IMR-90 (cell line): Measurements from ENCODE around the gene CCDC51. TPM values are rescaled to one million over a fixed set of nuclear protein-coding genes. Genes with fewer than 3 reads are reported as not detected.

Source experiments
- ATAC-seq: fragments of 200-7000 bp; cut with Tn5 transposase; 2 replicates; pipeline ENCODE4 v1.9.1; 2020; ENCODE audit warnings: low read depth, mild to moderate bottlenecking, moderate library complexity
- BruUV-seq: library from RNA; stranded (reverse); fragments of 400-500 nt; replicated peaks from 2 replicates; lab custom pipeline; 2021; lab: Mats Ljungman, UMichigan
- CTCF ChIA-PET: fragments of 300-600 bp; formaldehyde crosslinking; extraction: SDS; loops from one replicate; lab custom pipeline; 2021; ENCODE audit warnings: antibody characterized with exemption; lab: Yijun Ruan, JAX
- POLR2A ChIA-PET: fragments of 300-600 bp; sonication (Branson Sonifier 250); formaldehyde crosslinking; loops from one replicate; lab custom pipeline; 2022; ENCODE audit warnings: antibody characterized with exemption; ENCODE audit not compliant: unreplicated experiment; lab: Charles Lee
- DNase-seq: peaks from one replicate; pipeline ENCODE4 v3.0.0; 2013
- H2AFZ ChIP-seq: replicated peaks from 2 replicates; pipeline ENCODE3; 2013; ENCODE audit warnings: low read length, mild to moderate bottlenecking; ENCODE audit not compliant: poor library complexity
- H2AK5ac ChIP-seq: 2 replicates; pipeline ENCODE4 v1.6.1; 2013; ENCODE audit warnings: low read depth, low read length, inconsistent platforms
- H2AK9ac ChIP-seq: replicated peaks from 2 replicates; pipeline ENCODE3; 2013; ENCODE audit warnings: mild to moderate bottlenecking, low read depth, low read length, moderate library complexity; ENCODE audit not compliant: poor library complexity
- H2BK120ac ChIP-seq: 2 replicates; pipeline ENCODE4 v1.6.1; 2013; ENCODE audit warnings: low read depth, low read length, inconsistent platforms
- H2BK15ac ChIP-seq: 3 replicates; pipeline ENCODE4 v1.6.1; 2013; ENCODE audit warnings: low read depth, low read length, inconsistent platforms
- H2BK20ac ChIP-seq: 2 replicates; pipeline ENCODE4 v1.6.1; 2013; ENCODE audit warnings: low read depth, mild to moderate bottlenecking, inconsistent platforms, low read length, moderate library complexity
- H2BK5ac ChIP-seq: 2 replicates; pipeline ENCODE4 v1.6.1; 2013; ENCODE audit warnings: mild to moderate bottlenecking, low read depth, low read length, inconsistent platforms; ENCODE audit not compliant: poor library complexity, severe bottlenecking
- H3K14ac ChIP-seq: replicated peaks from 2 replicates; pipeline ENCODE4 v1.6.1; 2013; ENCODE audit warnings: low read depth, low read length, inconsistent platforms
- H3K18ac ChIP-seq: 2 replicates; pipeline ENCODE4 v1.6.1; 2013; ENCODE audit warnings: low read depth, low read length, control low read depth
- H3K23ac ChIP-seq: 2 replicates; pipeline ENCODE4 v1.6.1; 2013; ENCODE audit warnings: low read depth, low read length, inconsistent platforms
- H3K27ac ChIP-seq: 2 replicates; pipeline ENCODE4 v1.5.1; 2013; ENCODE audit warnings: mild to moderate bottlenecking, control low read depth, low read length; ENCODE audit not compliant: insufficient read depth
- H3K27me3 ChIP-seq: 2 replicates; pipeline ENCODE4 v1.6.1; 2013; ENCODE audit warnings: low read length; ENCODE audit not compliant: control insufficient read depth, insufficient read depth
- H3K36me3 ChIP-seq: 2 replicates; pipeline ENCODE4 v1.6.1; 2013; ENCODE audit warnings: low read length, mixed read lengths; ENCODE audit not compliant: control insufficient read depth, insufficient read depth
- H3K4ac ChIP-seq: 2 replicates; pipeline ENCODE4 v1.6.1; 2013; ENCODE audit warnings: low read depth, low read length, inconsistent platforms
- H3K4me1 ChIP-seq: 2 replicates; pipeline ENCODE4 v1.6.1; 2013; ENCODE audit warnings: low read length, mixed read lengths; ENCODE audit not compliant: control insufficient read depth, insufficient read depth
- H3K4me2 ChIP-seq: 2 replicates; pipeline ENCODE4 v1.6.1; 2013; ENCODE audit warnings: low read depth, mild to moderate bottlenecking, control low read depth, low read length, moderate library complexity
- H3K4me3 ChIP-seq: 2 replicates; pipeline ENCODE4 v1.5.1; 2013; ENCODE audit warnings: low read depth, mild to moderate bottlenecking, control low read depth, low read length, moderate library complexity; ENCODE audit not compliant: insufficient read depth
- H3K56ac ChIP-seq: 2 replicates; pipeline ENCODE4 v1.6.1; 2013; ENCODE audit warnings: low read length, inconsistent platforms; ENCODE audit not compliant: insufficient read depth; ENCODE audit errors: extremely low read depth
- H3K79me1 ChIP-seq, 2 experiments: 2 replicates each; pipeline ENCODE4 v1.6.1; 2013; ENCODE audit warnings: low read length in 2 of 2, inconsistent platforms in 1 of 2, low read depth in 1 of 2
- H3K9ac ChIP-seq: 2 replicates; pipeline ENCODE4 v1.6.1; 2013; ENCODE audit warnings: low read depth, low read length, control low read depth
- H3K9me1 ChIP-seq: 2 replicates; pipeline ENCODE4 v1.6.1; 2013; ENCODE audit warnings: low read length, inconsistent platforms; ENCODE audit not compliant: insufficient read depth
- H3K9me3 ChIP-seq: 2 replicates; pipeline ENCODE4 v1.6.1; 2013; ENCODE audit warnings: low read length; ENCODE audit not compliant: control insufficient read depth, insufficient read depth
- H4K20me1 ChIP-seq: 2 replicates; pipeline ENCODE4 v1.6.1; 2013; ENCODE audit warnings: low read length, inconsistent platforms; ENCODE audit not compliant: insufficient read depth
- H4K5ac ChIP-seq: 2 replicates; pipeline ENCODE4 v1.6.1; 2013; ENCODE audit warnings: mild to moderate bottlenecking, low read depth, low read length, control low read depth
- H4K8ac ChIP-seq, 2 experiments: 2 replicates each; pipeline ENCODE4 v1.6.1; 2013; ENCODE audit warnings: low read depth in 2 of 2, low read length in 2 of 2, control low read depth in 1 of 2, inconsistent platforms in 1 of 2
- H4K91ac ChIP-seq: 2 replicates; pipeline ENCODE4 v1.6.1; 2013; ENCODE audit warnings: low read depth, low read length, inconsistent platforms; ENCODE audit not compliant: insufficient read depth
- BHLHE40 ChIP-seq: fragments of 150-350 bp; IDR thresholded peaks from 2 replicates; pipeline ENCODE4 v1.6.1; 2016; ENCODE audit warnings: mild to moderate bottlenecking, low read depth, low read length
- ELK1 ChIP-seq: fragments of 150-350 bp; IDR thresholded peaks from 2 replicates; pipeline ENCODE4 v1.6.1; 2016; ENCODE audit warnings: low read depth, mild to moderate bottlenecking, low read length, moderate library complexity, borderline replicate concordance
- MAFK ChIP-seq: IDR thresholded peaks from 2 replicates; pipeline ENCODE4 v1.6.1; 2012; ENCODE audit warnings: low read depth, low read length, improper control_type of control experiment
- MAZ ChIP-seq: IDR thresholded peaks from 2 replicates; pipeline ENCODE4 v1.6.1; 2012; ENCODE audit warnings: low read depth, mild to moderate bottlenecking, low read length, improper control_type of control experiment, moderate library complexity, borderline replicate concordance
- NFE2L2 ChIP-seq: fragments of 150-350 bp; IDR thresholded peaks from 2 replicates; pipeline ENCODE4 v1.6.1; 2016; ENCODE audit warnings: low read depth, mild to moderate bottlenecking, low read length
- RFX5 ChIP-seq: IDR thresholded peaks from 2 replicates; pipeline ENCODE4 v1.8.0; 2012; ENCODE audit warnings: low read depth, mild to moderate bottlenecking, low read length, moderate library complexity
- USF2 ChIP-seq: fragments of 150-350 bp; IDR thresholded peaks from 2 replicates; pipeline ENCODE4 v1.6.1; 2017; ENCODE audit warnings: mild to moderate bottlenecking, antibody characterized with exemption, low read length, low read depth
- WGBS, 2 experiments: methylation state at CpG; one replicate each; pipeline versions ENCODE4 v1.1.5 to v1.1.7; 2013; ENCODE audit warnings: missing lambda C conversion rate in 2 of 2; ENCODE audit not compliant: insufficient read length in 1 of 2; ENCODE audit errors: extremely low coverage in 2 of 2; 5-methylcytosine and 5-hydroxymethylcytosine counted together
- dilution Hi-C: fragments of 300-500 bp; cut with HindIII; formaldehyde crosslinking; loops from one replicate; pipeline ENCODE4 v1.14.3; 2018; ENCODE audit warnings: low sequenced_read_pairs; ENCODE audit not compliant: unreplicated experiment
- in situ Hi-C: fragments of 300-500 bp; cut with MboI; formaldehyde crosslinking; loops from 3 replicates; pipeline ENCODE4 v1.14.3; 2019; ENCODE audit warnings: low sequenced_read_pairs, inconsistent platforms, mixed read lengths
- intact Hi-C: fragments of 100-400 bp; cut with micrococcal nuclease; formaldehyde crosslinking; loops from 2 replicates; pipeline ENCODE4 v1.10.0; 2022
- polyA plus RNA-seq, 3 experiments: library from polyadenylated mRNA; depleted of rRNA; stranded (reverse); fragments of >200 nt; gene quantifications; 2 replicates each; pipeline ENCODE4 v1.2.3, GENCODE V29; 2012; ENCODE audit warnings: low replicate concordance in 1 of 3
- total RNA-seq: library from RNA; depleted of rRNA; stranded (reverse); fragments of >200 nt; gene quantifications from 2 replicates; pipeline ENCODE4 v1.2.3, GENCODE V29; 2012

Gene CCDC51
- total and polyA plus RNA-seq, 2 of the 4 experiments (the other 2 are of a cell fraction) = 11.0 to 16.1 TPM

- no peak overlapping the region for H4K8ac ChIP-seq
- H4K91ac ChIP-seq = no peak overlapping the region
- H2AK5ac ChIP-seq = no peak overlapping the region
- H3K9me1 ChIP-seq = no peaks in the 10 kb centered on the region
- CTCF ChIA-PET = no interaction called here
- DNase-seq (no peak), ATAC-seq (no peak)
- H3K79me1 ChIP-seq = no peaks in the 10 kb centered on the region
- H3K27ac ChIP-seq = no peak overlapping the region
- dilution Hi-C loops (no loop called here), intact Hi-C loops (no loop called here), in situ Hi-C loops (no loop called here)
- POLR2A ChIA-PET = no interaction called here
- no peak overlapping the region for H3K9ac ChIP-seq
- no peaks in the 10 kb centered on the region for H3K4me1 ChIP-seq
- H3K9me3 ChIP-seq = no peaks in the 10 kb centered on the region
- no peak overlapping the region for H2BK15ac ChIP-seq
- H3K4me3 ChIP-seq = no peak overlapping the region
- H3K18ac ChIP-seq = no peak overlapping the region
- no peak overlapping the region for H2BK20ac ChIP-seq
- TF ChIP-seq NFE2L2 = no peak
- TF ChIP-seq ELK1 = no peak
- no peak for TF ChIP-seq BHLHE40
- no peak for TF ChIP-seq MAZ
- TF ChIP-seq USF2 = no peak
- no peak for TF ChIP-seq RFX5
- no peak for TF ChIP-seq MAFK
- no peaks in the 10 kb centered on the region; the same call in 1 of the 2 replicates for H4K20me1 ChIP-seq
- H3K4ac ChIP-seq = no peak overlapping the region
- H3K14ac ChIP-seq = no peak overlapping the region
- H2BK5ac ChIP-seq = no peak overlapping the region
- WGBS, 2 experiments = 100% methylated on average over 2 of the region's 9 CpGs; no CpG with 5 or more reads in 1 of the 2 experiments
- H2AFZ ChIP-seq = no peak overlapping the region
- no peak overlapping the region for H3K23ac ChIP-seq
- no peaks in the 10 kb centered on the region for H3K27me3 ChIP-seq
- H3K36me3 ChIP-seq = peaks cover 81% of the 10 kb centered on the region
- no peak overlapping the region for H2AK9ac ChIP-seq
- no peak overlapping the region for H3K56ac ChIP-seq
- BruUV-seq = no TSS peak
- H4K5ac ChIP-seq = no peak overlapping the region
- no peak overlapping the region for H3K4me2 ChIP-seq
- no peak overlapping the region for H2BK120ac ChIP-seq
Observed at GRCh38 chr3:48411041-48411588, 28.8 kb downstream of the CCDC51 start.
